Activated T-cell treated with anti-CD3 and anti-CD28 coated beads, Interleukin-2, amount 50 U/mL, for 48 hours (primary cell): Measurements from ENCODE around the gene OSBPL1A.

Experiments
- DNase-seq, 2 experiments: peaks; one replicate each; pipeline ENCODE4 v3.0.0-alpha.2; 2020

Gene OSBPL1A

GRCh38 chr18:24115628-24116027 lies 282.0 kb downstream of the OSBPL1A start:
- DNase-seq, result no peak

- DNase-seq, result no peak
Measured at GRCh38 chr18:24114924-24115549, 282.6 kb downstream of the OSBPL1A start.

GRCh38 chr18:24112874-24113615 lies 284.6 kb downstream of the OSBPL1A start:
- no peak for DNase-seq

- no peak for DNase-seq
Measured at GRCh38 chr18:24112464-24112863, 285.2 kb downstream of the OSBPL1A start.
